ENCODE results near the gene EXOC7. TPM values are rescaled to one million over a fixed set of nuclear protein-coding genes. Genes with fewer than 3 reads are reported as not detected.

EXOC7 gene
- total RNA-seq, 1 donor = 49.2 TPM

- Histone ChIP-seq H3K4me1 (ENCODE audit: insufficient read depth, low read length) (peaks cover 62% of the 10 kb centered on the region), H3K27me3 (ENCODE audit: insufficient read depth, low read length) (peaks cover 18% of the 10 kb centered on the region), H3K4me3 (ENCODE audit: low read length) (peak within 1 kb of the TSS; percentile 32), H3K9me3 (ENCODE audit: low read depth, low read length) (no peaks in the 10 kb centered on the region)
Measured at GRCh38 chr17:76141212-76142038, 37.8 kb upstream of the EXOC7 start, which contains the start of gene FOXJ1. Gene FOXJ1 (minus strand): TSS chr17:76141245. CDS start chr17:76140395, 850 bp downstream.

DNA sequence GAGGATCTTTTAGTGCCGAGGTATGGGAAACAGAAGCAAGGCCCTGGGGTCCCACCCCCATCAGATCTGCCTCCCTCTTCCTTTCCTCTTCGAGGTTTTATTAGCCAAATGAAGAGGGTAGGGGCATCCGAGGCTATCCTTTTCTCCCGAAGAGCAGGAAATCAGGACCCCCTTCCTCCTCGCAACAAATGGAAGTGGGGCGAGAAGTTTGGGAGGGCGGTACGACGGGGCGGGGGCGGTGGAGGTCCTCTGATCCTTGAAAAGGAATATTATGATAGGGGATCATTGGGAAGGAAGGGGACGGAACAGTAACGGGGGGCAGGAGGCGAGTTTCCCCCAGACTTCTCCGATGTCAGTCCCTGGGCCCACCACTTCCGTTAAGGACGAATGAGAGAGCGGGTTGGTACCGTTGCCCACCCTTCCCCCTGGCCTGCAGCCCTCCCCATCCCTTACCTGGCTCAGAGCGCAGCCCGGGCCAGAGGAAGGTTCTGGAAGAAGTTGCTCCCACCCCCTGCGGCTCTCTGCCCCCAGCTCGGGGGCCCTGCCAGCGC, 37.1 kb upstream of the EXOC7 start:
- H3K9me3 ChIP-seq (ENCODE audit: low read depth, low read length) = no peaks in the 10 kb centered on the region
- H3K4me3 ChIP-seq (ENCODE audit: low read length) = no peak overlapping the region
- H3K27me3 ChIP-seq (ENCODE audit: insufficient read depth, low read length) = peaks cover 18% of the 10 kb centered on the region
- H3K4me1 ChIP-seq (ENCODE audit: insufficient read depth, low read length) = peaks cover 55% of the 10 kb centered on the region

GRCh38 chr17:76139801-76140660, 36.4 kb upstream of the EXOC7 start:
- Histone ChIP-seq H3K9me3 (ENCODE audit: low read depth, low read length) (no peaks in the 10 kb centered on the region), H3K4me3 (ENCODE audit: low read length) (no peak overlapping the region), H3K4me1 (ENCODE audit: insufficient read depth, low read length) (peaks cover 52% of the 10 kb centered on the region), H3K27me3 (ENCODE audit: insufficient read depth, low read length) (peaks cover 18% of the 10 kb centered on the region)

GRCh38 chr17:76138896-76139752, 35.5 kb upstream of the EXOC7 start:
- peaks cover 18% of the 10 kb centered on the region for H3K27me3 ChIP-seq (ENCODE audit: insufficient read depth, low read length)
- H3K9me3 ChIP-seq (ENCODE audit: low read depth, low read length) = no peaks in the 10 kb centered on the region
- H3K4me1 ChIP-seq (ENCODE audit: insufficient read depth, low read length) = peaks cover 43% of the 10 kb centered on the region
- no peak overlapping the region for H3K4me3 ChIP-seq (ENCODE audit: low read length)

DNA sequence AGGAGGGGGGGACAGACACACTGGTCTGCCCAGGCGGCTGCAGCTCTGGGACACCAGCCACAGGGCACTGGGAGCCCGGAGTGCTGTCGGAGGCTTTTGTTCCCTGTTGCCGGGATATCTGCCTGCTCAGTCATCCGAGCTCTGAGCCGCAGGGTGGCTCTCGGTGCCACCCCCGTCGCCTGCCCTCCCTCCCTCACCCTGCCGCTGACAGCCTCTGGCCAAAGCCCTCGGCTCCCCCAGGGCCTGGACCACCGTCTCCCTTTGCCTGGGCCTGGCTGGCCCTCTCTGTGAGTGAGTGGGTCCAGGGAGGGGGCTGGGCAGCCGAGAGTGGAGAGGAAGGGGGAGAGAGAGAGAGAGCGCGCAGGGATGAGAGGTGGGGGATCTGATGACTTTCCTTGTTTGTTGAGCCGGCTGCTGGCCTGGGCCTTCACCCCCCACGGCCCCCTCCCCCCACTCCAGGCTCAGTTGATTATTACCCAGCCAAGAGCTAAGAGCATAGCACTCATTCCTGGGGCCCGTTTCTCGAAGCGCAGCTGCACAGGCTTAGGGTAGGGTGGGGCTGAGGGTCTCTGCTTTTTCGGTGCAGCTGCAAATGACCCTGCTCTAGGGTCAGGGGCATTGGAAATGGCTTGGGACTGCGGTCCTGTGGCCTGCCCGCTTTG, 34.8 kb upstream of the EXOC7 start:
- H3K4me3 ChIP-seq (ENCODE audit: low read length) = no peak overlapping the region
- H3K27me3 ChIP-seq (ENCODE audit: insufficient read depth, low read length) = peaks cover 18% of the 10 kb centered on the region
- no peaks in the 10 kb centered on the region for H3K9me3 ChIP-seq (ENCODE audit: low read depth, low read length)
- peaks cover 35% of the 10 kb centered on the region for H3K4me1 ChIP-seq (ENCODE audit: insufficient read depth, low read length)

- H3K4me1 ChIP-seq (ENCODE audit: insufficient read depth, low read length) = peaks cover 28% of the 10 kb centered on the region
- H3K4me3 ChIP-seq (ENCODE audit: low read length) = no peak overlapping the region
- H3K9me3 ChIP-seq (ENCODE audit: low read depth, low read length) = no peaks in the 10 kb centered on the region
Measured at GRCh38 chr17:76137351-76138233, 34.0 kb upstream of the EXOC7 start.

DNA sequence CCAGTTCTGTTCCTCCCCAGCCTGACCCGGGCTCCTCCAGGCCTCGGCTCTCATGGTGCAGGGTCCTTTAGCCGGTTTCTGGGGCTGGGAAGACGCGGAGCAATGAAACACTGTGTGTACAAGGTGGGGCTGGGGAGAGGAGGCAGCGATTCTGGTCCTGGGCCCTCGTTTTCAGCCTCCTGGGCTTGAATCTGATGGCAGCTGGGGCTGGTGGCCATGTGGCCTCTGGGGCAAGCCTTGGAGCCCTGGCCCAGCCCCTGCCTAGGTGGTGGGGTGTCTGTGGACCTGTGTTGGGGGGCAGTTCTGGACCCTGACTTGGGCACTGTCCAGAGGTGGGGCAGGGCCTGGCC, 33.4 kb upstream of the EXOC7 start:
- peaks cover 25% of the 10 kb centered on the region for H3K4me1 ChIP-seq (ENCODE audit: insufficient read depth, low read length)
- H3K27me3 ChIP-seq (ENCODE audit: insufficient read depth, low read length) = peaks cover 18% of the 10 kb centered on the region
- no peaks in the 10 kb centered on the region for H3K9me3 ChIP-seq (ENCODE audit: low read depth, low read length)
- H3K4me3 ChIP-seq (ENCODE audit: low read length) = no peak overlapping the region

More at GRCh38 chr17:76137351-76138233, 34.0 kb upstream of the EXOC7 start:
- H3K27me3 ChIP-seq (ENCODE audit: insufficient read depth, low read length) = peaks cover 18% of the 10 kb centered on the region

DNA sequence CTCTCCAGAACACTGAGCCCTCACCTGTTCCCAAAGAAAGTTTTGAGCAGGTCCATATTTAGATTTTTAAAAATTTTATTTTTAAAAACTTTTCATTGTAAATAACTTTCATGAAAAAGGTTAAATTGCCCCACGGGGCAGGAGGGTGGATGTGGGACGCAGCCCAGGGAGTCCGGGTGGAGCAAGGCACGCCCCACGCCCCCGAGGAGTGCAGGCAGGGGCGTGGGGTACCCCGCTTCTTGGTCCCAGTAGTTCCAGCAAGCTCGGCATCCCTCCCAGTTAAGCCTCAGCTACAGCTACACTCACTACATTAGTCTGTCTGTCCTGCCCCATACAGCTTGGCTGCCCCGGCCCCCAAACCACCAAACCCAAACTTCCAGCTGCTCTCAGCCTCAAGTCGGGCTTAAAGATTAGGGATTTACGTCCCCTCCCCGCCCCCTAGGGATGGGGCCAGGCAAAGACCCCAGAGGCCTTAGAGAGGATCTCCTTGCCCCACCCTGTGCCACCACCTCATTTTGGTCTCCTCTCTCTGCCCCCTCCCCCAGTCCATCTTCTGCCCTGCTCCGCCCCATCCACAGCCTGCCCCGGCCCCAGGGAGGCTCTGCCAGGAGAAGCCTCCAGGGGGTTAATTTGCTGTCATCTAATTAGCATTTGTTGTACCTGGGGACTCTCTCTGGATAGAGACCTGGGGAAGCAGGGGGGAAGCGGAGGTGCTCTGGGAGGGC, 32.9 kb upstream of the EXOC7 start:
- Histone ChIP-seq H3K9me3 (ENCODE audit: low read depth, low read length) (no peaks in the 10 kb centered on the region), H3K27me3 (ENCODE audit: insufficient read depth, low read length) (peaks cover 18% of the 10 kb centered on the region), H3K4me1 (ENCODE audit: insufficient read depth, low read length) (peaks cover 19% of the 10 kb centered on the region), H3K4me3 (ENCODE audit: low read length) (no peak overlapping the region)

DNA sequence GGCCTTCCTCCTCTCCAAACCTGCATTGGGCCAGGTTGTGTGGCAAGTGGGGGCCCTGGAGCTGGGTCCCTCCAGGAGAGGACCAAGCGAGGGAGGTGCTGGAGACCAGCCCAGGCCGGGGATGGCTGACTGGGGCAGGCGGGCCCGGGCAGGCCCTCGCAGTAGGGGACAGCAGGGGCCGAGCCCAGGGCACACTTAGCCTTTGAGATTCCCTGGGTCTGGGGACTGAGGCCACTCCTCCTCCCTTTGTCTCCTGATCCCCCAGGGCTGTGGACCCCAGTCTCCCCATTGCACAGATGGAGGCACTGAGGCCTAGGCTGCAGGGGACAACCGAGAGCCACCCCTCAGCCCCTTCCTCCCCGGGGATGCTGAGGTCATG, 32.2 kb upstream of the EXOC7 start:
- H3K9me3 ChIP-seq (ENCODE audit: low read depth, low read length) = no peaks in the 10 kb centered on the region
- H3K4me3 ChIP-seq (ENCODE audit: low read length) = no peak overlapping the region
- peaks cover 13% of the 10 kb centered on the region for H3K4me1 ChIP-seq (ENCODE audit: insufficient read depth, low read length)
- H3K27me3 ChIP-seq (ENCODE audit: insufficient read depth, low read length) = peaks cover 18% of the 10 kb centered on the region

- Histone ChIP-seq H3K4me1 (ENCODE audit: insufficient read depth, low read length) (peaks cover 11% of the 10 kb centered on the region), H3K4me3 (ENCODE audit: low read length) (no peak overlapping the region), H3K27me3 (ENCODE audit: insufficient read depth, low read length) (peaks cover 13% of the 10 kb centered on the region), H3K9me3 (ENCODE audit: low read depth, low read length) (no peaks in the 10 kb centered on the region)
Measured at GRCh38 chr17:76134911-76135809, 31.6 kb upstream of the EXOC7 start.

GRCh38 chr17:76132574-76133338, 29.2 kb upstream of the EXOC7 start:
- Histone ChIP-seq H3K9me3 (ENCODE audit: low read depth, low read length) (no peaks in the 10 kb centered on the region), H3K4me1 (ENCODE audit: insufficient read depth, low read length) (peaks cover 10% of the 10 kb centered on the region), H3K27me3 (ENCODE audit: insufficient read depth, low read length) (no peaks in the 10 kb centered on the region), H3K4me3 (ENCODE audit: low read length) (no peak overlapping the region)
